Lung (tissue), 12 donors: Measurements from ENCODE around the gene NFASC. TPM values are rescaled to one million over a fixed set of nuclear protein-coding genes. Genes with fewer than 3 reads are reported as not detected.

Experiments
- ATAC-seq: fragments of 200-7000 bp; cut with Tn5 transposase; one replicate; pipeline ENCODE4 v1.9.1; 2020; ENCODE audit warnings: moderate number of reproducible peaks; ENCODE audit not compliant: insufficient read depth, low FRiP score
- DNase-seq, 3 donors: peaks; one replicate each; pipeline ENCODE4 v3.0.0-alpha.2; 2013 to 2017
- H3K27ac ChIP-seq, 2 donors: one replicate each; pipeline ENCODE4 v1.5.1; 2013; ENCODE audit warnings: mild to moderate bottlenecking in 2 of 2, moderate library complexity in 2 of 2, control low read depth in 1 of 2, inconsistent platforms in 1 of 2, low read depth in 1 of 2, low read length in 1 of 2
- H3K27me3 ChIP-seq, 3 donors: one replicate each; pipeline ENCODE4 v1.5.1; 2013; ENCODE audit warnings: low read length in 2 of 3; ENCODE audit not compliant: control insufficient read depth in 3 of 3, insufficient read depth in 3 of 3
- H3K36me3 ChIP-seq, 4 donors: one replicate each; pipeline ENCODE4 v1.5.1; 2013; ENCODE audit warnings: low read length in 4 of 4, mild to moderate bottlenecking in 1 of 4, moderate library complexity in 1 of 4; ENCODE audit not compliant: control insufficient read depth in 4 of 4, insufficient read depth in 4 of 4
- H3K4me1 ChIP-seq, 5 donors: one replicate each; pipeline ENCODE4 v1.5.1; 2013; ENCODE audit warnings: low read length in 5 of 5, mild to moderate bottlenecking in 2 of 5, moderate library complexity in 1 of 5; ENCODE audit not compliant: control insufficient read depth in 5 of 5, insufficient read depth in 5 of 5
- H3K4me3 ChIP-seq: one replicate; pipeline ENCODE4 v1.5.1; 2013; ENCODE audit warnings: mild to moderate bottlenecking, control low read depth, moderate library complexity
- H3K9ac ChIP-seq, 2 donors: one replicate each; pipeline ENCODE4 v1.5.1; 2013; ENCODE audit warnings: low read length in 2 of 2, control low read depth in 1 of 2; ENCODE audit not compliant: insufficient read depth in 1 of 2
- H3K9me3 ChIP-seq, 4 donors: one replicate each; pipeline ENCODE4 v1.5.1; 2013; ENCODE audit warnings: low read length in 3 of 4, mild to moderate bottlenecking in 1 of 4, moderate library complexity in 1 of 4; ENCODE audit not compliant: control insufficient read depth in 4 of 4, insufficient read depth in 3 of 4
- WGBS, 2 donors: extraction: QIAGEN DNeasy Blood & Tissue Kit; methylation state at CpG; one replicate each; pipeline ENCODE4 v1.1.7; 2013; 5-methylcytosine and 5-hydroxymethylcytosine counted together
- polyA plus RNA-seq, 2 donors: library from polyadenylated mRNA; stranded (reverse); fragments of 200-250 nt; gene quantifications; one replicate each; pipeline ENCODE4 v1.2.1, GENCODE V29; 2013
- total RNA-seq, 2 donors: library from RNA; depleted of rRNA in 1 of 2; stranded (reverse); fragments of >200 nt in 1 of 2; gene quantifications; one replicate each; pipeline ENCODE4 v1.2.1, GENCODE V29; 2014 to 2021
- TF ChIP-seq, protein P1 (sequence below): IDR thresholded peaks from 2 replicates; pipeline ENCODE4 v1.5.1; 2012; ENCODE audit warnings: mild to moderate bottlenecking; ENCODE audit errors: control extremely low read depth, extremely low read depth
- donor health status: control.
- donor health status: control.
- donor health status: Bipolar disorder and iron deficiency.
- donor health status: healthy.
- donor health status: DM: yes; HTN: yes; CAD: no.

The NFASC gene
- total and polyA plus RNA-seq, 4 donors: 1.8 to 11.2 (median 3.8) TPM

DNA sequence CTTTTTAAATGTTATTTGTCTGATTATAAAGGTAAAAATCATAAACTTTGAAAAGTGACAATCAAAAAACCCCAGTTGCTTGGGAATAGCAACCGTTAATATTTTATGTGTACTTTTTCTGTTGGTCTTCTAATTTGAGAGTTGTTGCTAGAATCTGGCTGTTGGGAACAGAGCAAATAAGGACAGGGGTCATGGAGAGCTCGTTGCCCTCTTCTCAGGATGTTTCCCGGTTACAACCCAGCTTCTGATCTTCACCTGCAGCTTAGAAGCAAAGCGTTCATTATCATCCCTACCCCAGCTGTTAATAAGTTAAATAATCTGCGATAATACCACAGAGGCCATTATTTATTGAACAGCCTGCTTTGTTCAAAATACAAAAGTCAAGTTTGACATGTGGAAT, 22.1 kb upstream of the NFASC start:
- no peak overlapping the region for H3K9ac ChIP-seq
- DNase-seq (no peak), ATAC-seq (no peak)
- 69 to 82% methylated on average over 5 of the region's 5 CpGs for WGBS, 2 donors
- H3K36me3 ChIP-seq: no peaks in the 10 kb centered on the region
- no peaks in the 10 kb centered on the region for H3K4me1 ChIP-seq
- peaks cover 0 to 2% (median 0%) of the 10 kb centered on the region in 4 donors for H3K9me3 ChIP-seq
- no peak overlapping the region for H3K4me3 ChIP-seq
- no peaks in the 10 kb centered on the region for H3K27me3 ChIP-seq
- TF ChIP-seq, protein P1, sequence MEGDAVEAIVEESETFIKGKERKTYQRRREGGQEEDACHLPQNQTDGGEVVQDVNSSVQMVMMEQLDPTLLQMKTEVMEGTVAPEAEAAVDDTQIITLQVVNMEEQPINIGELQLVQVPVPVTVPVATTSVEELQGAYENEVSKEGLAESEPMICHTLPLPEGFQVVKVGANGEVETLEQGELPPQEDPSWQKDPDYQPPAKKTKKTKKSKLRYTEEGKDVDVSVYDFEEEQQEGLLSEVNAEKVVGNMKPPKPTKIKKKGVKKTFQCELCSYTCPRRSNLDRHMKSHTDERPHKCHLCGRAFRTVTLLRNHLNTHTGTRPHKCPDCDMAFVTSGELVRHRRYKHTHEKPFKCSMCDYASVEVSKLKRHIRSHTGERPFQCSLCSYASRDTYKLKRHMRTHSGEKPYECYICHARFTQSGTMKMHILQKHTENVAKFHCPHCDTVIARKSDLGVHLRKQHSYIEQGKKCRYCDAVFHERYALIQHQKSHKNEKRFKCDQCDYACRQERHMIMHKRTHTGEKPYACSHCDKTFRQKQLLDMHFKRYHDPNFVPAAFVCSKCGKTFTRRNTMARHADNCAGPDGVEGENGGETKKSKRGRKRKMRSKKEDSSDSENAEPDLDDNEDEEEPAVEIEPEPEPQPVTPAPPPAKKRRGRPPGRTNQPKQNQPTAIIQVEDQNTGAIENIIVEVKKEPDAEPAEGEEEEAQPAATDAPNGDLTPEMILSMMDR: no peak
- H3K27ac ChIP-seq: no peak overlapping the region

DNA sequence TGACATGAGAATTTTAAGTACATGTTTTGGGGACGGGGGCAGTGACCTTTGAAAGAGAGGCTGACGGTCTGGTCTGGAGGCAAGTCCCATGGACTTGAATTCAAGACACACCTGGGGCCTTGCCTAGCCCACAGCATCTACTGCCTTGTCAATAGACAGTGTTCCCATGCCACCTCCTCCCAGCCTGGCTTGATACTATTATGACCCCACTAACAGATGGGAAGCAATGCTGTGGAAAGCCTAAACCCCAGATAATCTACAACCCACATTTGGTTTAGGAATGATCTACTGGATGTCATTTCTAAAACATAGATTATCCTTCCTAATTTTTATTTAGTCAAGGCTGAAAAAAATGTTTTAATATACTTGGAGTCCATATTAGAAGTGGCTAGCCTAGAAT, 17.8 kb upstream of the NFASC start:
- ATAC-seq: no peak
- Histone ChIP-seq H3K9me3 (peaks cover 0 to 2% (median 0%) of the 10 kb centered on the region in 4 donors), H3K4me3 (no peak overlapping the region), H3K27me3 (peaks cover 0 to 3% (median 0%) of the 10 kb centered on the region in 3 donors), H3K9ac (no peak overlapping the region), H3K27ac (no peak overlapping the region), H3K36me3 (no peaks in the 10 kb centered on the region), H3K4me1 (no peaks in the 10 kb centered on the region)
- no peak for DNase-seq
- WGBS, 2 donors: 72 to 89% methylated on average over 2 of the region's 2 CpGs
- TF ChIP-seq, protein P1: no peak

- H3K4me1 ChIP-seq: no peaks in the 10 kb centered on the region
- ATAC-seq (no peak), DNase-seq (no peak)
- 91 to 99% methylated on average over 1 of the region's 1 CpG for WGBS, 2 donors
- no peaks in the 10 kb centered on the region for H3K36me3 ChIP-seq
- H3K9ac ChIP-seq: no peak overlapping the region
- peaks cover 0 to 3% (median 0%) of the 10 kb centered on the region in 3 donors for H3K27me3 ChIP-seq
- peaks cover 0 to 2% (median 0%) of the 10 kb centered on the region in 4 donors for H3K9me3 ChIP-seq
- TF ChIP-seq, protein P1: no peak
- H3K4me3 ChIP-seq: no peak overlapping the region
- H3K27ac ChIP-seq: no peak overlapping the region
Observed at GRCh38 chr1:204853436-204853835, 17.2 kb upstream of the NFASC start.

- DNase-seq (no peak), ATAC-seq (no peak)
- TF ChIP-seq, protein P1: no peak
- no peaks in the 10 kb centered on the region for H3K36me3 ChIP-seq
- no peak overlapping the region for H3K4me3 ChIP-seq
- WGBS, 2 donors: 47 to 53% methylated on average over 2 of the region's 2 CpGs
- no peak overlapping the region for H3K27ac ChIP-seq
- peaks cover 0 to 2% (median 0%) of the 10 kb centered on the region in 4 donors for H3K9me3 ChIP-seq
- no peak overlapping the region for H3K9ac ChIP-seq
- peaks cover 0 to 3% (median 0%) of the 10 kb centered on the region in 3 donors for H3K27me3 ChIP-seq
- no peaks in the 10 kb centered on the region for H3K4me1 ChIP-seq
Observed at GRCh38 chr1:204854286-204854685, 16.4 kb upstream of the NFASC start.
